IMR-90 (cell line): ENCODE results near the gene ADAMTS16. TPM values are rescaled to one million over a fixed set of nuclear protein-coding genes. Genes with fewer than 3 reads are reported as not detected.

ENCODE experiments used
- ATAC-seq: fragments of 200-7000 bp; cut with Tn5 transposase; 2 replicates; pipeline ENCODE4 v1.9.1; 2020; ENCODE audit warnings: low read depth, mild to moderate bottlenecking, moderate library complexity
- BruUV-seq: library from RNA; stranded (reverse); fragments of 400-500 nt; replicated peaks from 2 replicates; lab custom pipeline; 2021; lab: Mats Ljungman, UMichigan
- CTCF ChIA-PET: fragments of 300-600 bp; formaldehyde crosslinking; extraction: SDS; loops from one replicate; lab custom pipeline; 2021; ENCODE audit warnings: antibody characterized with exemption; lab: Yijun Ruan, JAX
- POLR2A ChIA-PET: fragments of 300-600 bp; sonication (Branson Sonifier 250); formaldehyde crosslinking; loops from one replicate; lab custom pipeline; 2022; ENCODE audit warnings: antibody characterized with exemption; ENCODE audit not compliant: unreplicated experiment; lab: Charles Lee
- DNase-seq: peaks from one replicate; pipeline ENCODE4 v3.0.0; 2013
- H2AFZ ChIP-seq: replicated peaks from 2 replicates; pipeline ENCODE3; 2013; ENCODE audit warnings: low read length, mild to moderate bottlenecking; ENCODE audit not compliant: poor library complexity
- H2AK5ac ChIP-seq: 2 replicates; pipeline ENCODE4 v1.6.1; 2013; ENCODE audit warnings: low read depth, low read length, inconsistent platforms
- H2AK9ac ChIP-seq: replicated peaks from 2 replicates; pipeline ENCODE3; 2013; ENCODE audit warnings: mild to moderate bottlenecking, low read depth, low read length, moderate library complexity; ENCODE audit not compliant: poor library complexity
- H2BK120ac ChIP-seq: 2 replicates; pipeline ENCODE4 v1.6.1; 2013; ENCODE audit warnings: low read depth, low read length, inconsistent platforms
- H2BK15ac ChIP-seq: 3 replicates; pipeline ENCODE4 v1.6.1; 2013; ENCODE audit warnings: low read depth, low read length, inconsistent platforms
- H2BK20ac ChIP-seq: 2 replicates; pipeline ENCODE4 v1.6.1; 2013; ENCODE audit warnings: low read depth, mild to moderate bottlenecking, inconsistent platforms, low read length, moderate library complexity
- H2BK5ac ChIP-seq: 2 replicates; pipeline ENCODE4 v1.6.1; 2013; ENCODE audit warnings: mild to moderate bottlenecking, low read depth, low read length, inconsistent platforms; ENCODE audit not compliant: poor library complexity, severe bottlenecking
- H3K14ac ChIP-seq: replicated peaks from 2 replicates; pipeline ENCODE4 v1.6.1; 2013; ENCODE audit warnings: low read depth, low read length, inconsistent platforms
- H3K18ac ChIP-seq: 2 replicates; pipeline ENCODE4 v1.6.1; 2013; ENCODE audit warnings: low read depth, low read length, control low read depth
- H3K23ac ChIP-seq: 2 replicates; pipeline ENCODE4 v1.6.1; 2013; ENCODE audit warnings: low read depth, low read length, inconsistent platforms
- H3K27ac ChIP-seq: 2 replicates; pipeline ENCODE4 v1.5.1; 2013; ENCODE audit warnings: mild to moderate bottlenecking, control low read depth, low read length; ENCODE audit not compliant: insufficient read depth
- H3K27me3 ChIP-seq: 2 replicates; pipeline ENCODE4 v1.6.1; 2013; ENCODE audit warnings: low read length; ENCODE audit not compliant: control insufficient read depth, insufficient read depth
- H3K36me3 ChIP-seq: 2 replicates; pipeline ENCODE4 v1.6.1; 2013; ENCODE audit warnings: low read length, mixed read lengths; ENCODE audit not compliant: control insufficient read depth, insufficient read depth
- H3K4ac ChIP-seq: 2 replicates; pipeline ENCODE4 v1.6.1; 2013; ENCODE audit warnings: low read depth, low read length, inconsistent platforms
- H3K4me1 ChIP-seq: 2 replicates; pipeline ENCODE4 v1.6.1; 2013; ENCODE audit warnings: low read length, mixed read lengths; ENCODE audit not compliant: control insufficient read depth, insufficient read depth
- H3K4me2 ChIP-seq: 2 replicates; pipeline ENCODE4 v1.6.1; 2013; ENCODE audit warnings: low read depth, mild to moderate bottlenecking, control low read depth, low read length, moderate library complexity
- H3K4me3 ChIP-seq: 2 replicates; pipeline ENCODE4 v1.5.1; 2013; ENCODE audit warnings: low read depth, mild to moderate bottlenecking, control low read depth, low read length, moderate library complexity; ENCODE audit not compliant: insufficient read depth
- H3K56ac ChIP-seq: 2 replicates; pipeline ENCODE4 v1.6.1; 2013; ENCODE audit warnings: low read length, inconsistent platforms; ENCODE audit not compliant: insufficient read depth; ENCODE audit errors: extremely low read depth
- H3K79me1 ChIP-seq, 2 experiments: 2 replicates each; pipeline ENCODE4 v1.6.1; 2013; ENCODE audit warnings: low read length in 2 of 2, inconsistent platforms in 1 of 2, low read depth in 1 of 2
- H3K9ac ChIP-seq: 2 replicates; pipeline ENCODE4 v1.6.1; 2013; ENCODE audit warnings: low read depth, low read length, control low read depth
- H3K9me1 ChIP-seq: 2 replicates; pipeline ENCODE4 v1.6.1; 2013; ENCODE audit warnings: low read length, inconsistent platforms; ENCODE audit not compliant: insufficient read depth
- H3K9me3 ChIP-seq: 2 replicates; pipeline ENCODE4 v1.6.1; 2013; ENCODE audit warnings: low read length; ENCODE audit not compliant: control insufficient read depth, insufficient read depth
- H4K20me1 ChIP-seq: 2 replicates; pipeline ENCODE4 v1.6.1; 2013; ENCODE audit warnings: low read length, inconsistent platforms; ENCODE audit not compliant: insufficient read depth
- H4K5ac ChIP-seq: 2 replicates; pipeline ENCODE4 v1.6.1; 2013; ENCODE audit warnings: mild to moderate bottlenecking, low read depth, low read length, control low read depth
- H4K8ac ChIP-seq, 2 experiments: 2 replicates each; pipeline ENCODE4 v1.6.1; 2013; ENCODE audit warnings: low read depth in 2 of 2, low read length in 2 of 2, control low read depth in 1 of 2, inconsistent platforms in 1 of 2
- H4K91ac ChIP-seq: 2 replicates; pipeline ENCODE4 v1.6.1; 2013; ENCODE audit warnings: low read depth, low read length, inconsistent platforms; ENCODE audit not compliant: insufficient read depth
- CEBPB ChIP-seq: IDR thresholded peaks from 2 replicates; pipeline ENCODE4 v1.6.1; 2012; ENCODE audit warnings: low read depth, low read length, improper control_type of control experiment
- FOS ChIP-seq: fragments of 150-350 bp; IDR thresholded peaks from 2 replicates; pipeline ENCODE4 v1.6.1; 2016; ENCODE audit warnings: low read depth, low read length
- MAFK ChIP-seq: IDR thresholded peaks from 2 replicates; pipeline ENCODE4 v1.6.1; 2012; ENCODE audit warnings: low read depth, low read length, improper control_type of control experiment
- WGBS, 2 experiments: methylation state at CpG; one replicate each; pipeline versions ENCODE4 v1.1.5 to v1.1.7; 2013; ENCODE audit warnings: missing lambda C conversion rate in 2 of 2; ENCODE audit not compliant: insufficient read length in 1 of 2; ENCODE audit errors: extremely low coverage in 2 of 2; 5-methylcytosine and 5-hydroxymethylcytosine counted together
- dilution Hi-C: fragments of 300-500 bp; cut with HindIII; formaldehyde crosslinking; loops from one replicate; pipeline ENCODE4 v1.14.3; 2018; ENCODE audit warnings: low sequenced_read_pairs; ENCODE audit not compliant: unreplicated experiment
- in situ Hi-C: fragments of 300-500 bp; cut with MboI; formaldehyde crosslinking; loops from 3 replicates; pipeline ENCODE4 v1.14.3; 2019; ENCODE audit warnings: low sequenced_read_pairs, inconsistent platforms, mixed read lengths
- intact Hi-C: fragments of 100-400 bp; cut with micrococcal nuclease; formaldehyde crosslinking; loops from 2 replicates; pipeline ENCODE4 v1.10.0; 2022
- polyA plus RNA-seq, 3 experiments: library from polyadenylated mRNA; depleted of rRNA; stranded (reverse); fragments of >200 nt; gene quantifications; 2 replicates each; pipeline ENCODE4 v1.2.3, GENCODE V29; 2012; ENCODE audit warnings: low replicate concordance in 1 of 3
- total RNA-seq: library from RNA; depleted of rRNA; stranded (reverse); fragments of >200 nt; gene quantifications from 2 replicates; pipeline ENCODE4 v1.2.3, GENCODE V29; 2012
- TF ChIP-seq, protein P1 (sequence below): fragments of 150-350 bp; IDR thresholded peaks from 2 replicates; pipeline ENCODE4 v1.6.1; 2016; ENCODE audit warnings: low read depth, mild to moderate bottlenecking, low read length, moderate library complexity, borderline replicate concordance

Gene ADAMTS16
- total and polyA plus RNA-seq, 2 of the 4 experiments (the other 2 are of a cell fraction): 0.09 to 0.18 TPM

GRCh38 chr5:5367739-5368138, 227.6 kb downstream of the ADAMTS16 start:
- ATAC-seq: no peak
- Histone ChIP-seq H4K20me1 (no peaks in the 10 kb centered on the region), H4K8ac (no peak overlapping the region), H4K5ac (no peak overlapping the region), H3K4me3 (no peak overlapping the region), H4K91ac (no peak overlapping the region), H3K4me2 (no peak overlapping the region), H2BK5ac (no peak overlapping the region), H3K9me3 (peaks cover 2% of the 10 kb centered on the region; the same call in 1 of the 2 replicates), H3K27me3 (no peaks in the 10 kb centered on the region), H3K9me1 (no peaks in the 10 kb centered on the region), H3K56ac (no peak overlapping the region), H3K4me1 (no peaks in the 10 kb centered on the region), H3K4ac (no peak overlapping the region), H2AK5ac (no peak overlapping the region), H3K23ac (no peak overlapping the region), H3K18ac (no peak overlapping the region), H2BK15ac (no peak overlapping the region), H3K79me1 (no peaks in the 10 kb centered on the region), H2BK20ac (no peak overlapping the region), H3K14ac (no peak overlapping the region), H3K27ac (no peak overlapping the region), H3K9ac (no peak overlapping the region), H2AK9ac (no peak overlapping the region), H2AFZ (no peak overlapping the region), H3K36me3 (no peaks in the 10 kb centered on the region), H2BK120ac (no peak overlapping the region)
- POLR2A ChIA-PET: no interaction called here
- intact Hi-C loops (no loop called here), dilution Hi-C loops (no loop called here), in situ Hi-C loops (no loop called here)
- no peak for TF ChIP-seq CEBPB
- TF ChIP-seq, protein P1, sequence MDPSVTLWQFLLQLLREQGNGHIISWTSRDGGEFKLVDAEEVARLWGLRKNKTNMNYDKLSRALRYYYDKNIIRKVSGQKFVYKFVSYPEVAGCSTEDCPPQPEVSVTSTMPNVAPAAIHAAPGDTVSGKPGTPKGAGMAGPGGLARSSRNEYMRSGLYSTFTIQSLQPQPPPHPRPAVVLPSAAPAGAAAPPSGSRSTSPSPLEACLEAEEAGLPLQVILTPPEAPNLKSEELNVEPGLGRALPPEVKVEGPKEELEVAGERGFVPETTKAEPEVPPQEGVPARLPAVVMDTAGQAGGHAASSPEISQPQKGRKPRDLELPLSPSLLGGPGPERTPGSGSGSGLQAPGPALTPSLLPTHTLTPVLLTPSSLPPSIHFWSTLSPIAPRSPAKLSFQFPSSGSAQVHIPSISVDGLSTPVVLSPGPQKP: no peak
- TF ChIP-seq FOS: no peak
- no peak for TF ChIP-seq MAFK
- no peak for DNase-seq
- WGBS, 2 experiments: no CpG with 5 or more reads among the region's 1 CpG
- BruUV-seq: no TSS peak
- CTCF ChIA-PET: no interaction called here
